Urothelium cell line (cell line): ENCODE measurements around the gene FAM222A.

Experiments used
- DNase-seq: peaks from one replicate; pipeline ENCODE4 v3.0.0; 2011; ENCODE audit warnings: low spot score, mixed read lengths
- FAIRE-seq: peaks from 2 replicates; lab custom pipeline; 2011; peaks lifted over from hg19 to GRCh38; lab: Jason Lieb, UNC

Gene FAM222A

DNA sequence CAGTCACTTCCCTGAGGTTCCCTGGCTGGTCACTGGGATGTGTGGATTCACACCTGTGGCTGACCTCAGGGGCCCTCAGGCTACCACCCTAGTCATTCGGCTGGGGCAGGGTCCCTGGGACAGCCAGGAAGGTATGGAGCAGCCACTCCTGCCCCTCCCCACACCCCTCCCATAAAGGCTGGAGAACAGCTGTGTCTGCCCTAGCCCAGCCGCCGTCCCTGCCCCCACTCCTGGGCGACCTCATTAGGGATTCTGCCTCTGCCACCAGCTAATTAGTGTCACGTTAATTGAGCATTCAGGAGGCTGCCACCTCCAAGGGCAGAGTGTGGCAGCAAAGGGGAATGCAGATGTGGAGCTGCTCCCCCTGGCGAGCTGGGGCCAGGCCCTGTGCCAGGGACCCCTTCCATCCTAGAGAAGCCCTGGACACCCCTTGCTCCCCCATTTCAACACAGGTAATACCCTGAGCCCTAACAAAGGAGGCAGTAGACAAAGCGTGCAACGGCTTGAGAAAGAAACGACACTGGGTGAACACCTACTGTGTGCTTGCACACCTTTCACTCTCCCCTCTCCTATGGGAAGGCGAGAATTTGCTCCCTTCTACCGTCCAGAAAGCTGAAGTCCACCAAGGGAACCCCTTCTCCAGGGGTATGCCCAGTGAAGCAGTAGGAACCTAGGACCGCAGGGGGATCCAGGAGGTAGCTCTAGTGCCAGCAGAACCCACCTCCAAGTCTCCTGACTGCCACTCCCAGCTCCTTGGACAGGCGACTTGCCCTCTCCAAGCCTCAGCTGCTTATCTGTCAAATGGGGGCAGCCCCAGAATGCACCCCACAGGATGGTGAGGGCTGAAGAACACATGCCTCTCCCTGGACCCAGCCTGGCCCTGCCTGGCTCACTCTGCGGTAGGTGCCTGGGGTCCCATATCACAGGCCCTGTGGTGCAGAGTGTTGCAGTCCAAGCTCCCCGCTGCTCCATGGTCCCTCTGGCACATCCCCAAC is 45.1 kb downstream of the FAM222A start:
- no peak for DNase-seq
- no peak for FAIRE-seq

DNA sequence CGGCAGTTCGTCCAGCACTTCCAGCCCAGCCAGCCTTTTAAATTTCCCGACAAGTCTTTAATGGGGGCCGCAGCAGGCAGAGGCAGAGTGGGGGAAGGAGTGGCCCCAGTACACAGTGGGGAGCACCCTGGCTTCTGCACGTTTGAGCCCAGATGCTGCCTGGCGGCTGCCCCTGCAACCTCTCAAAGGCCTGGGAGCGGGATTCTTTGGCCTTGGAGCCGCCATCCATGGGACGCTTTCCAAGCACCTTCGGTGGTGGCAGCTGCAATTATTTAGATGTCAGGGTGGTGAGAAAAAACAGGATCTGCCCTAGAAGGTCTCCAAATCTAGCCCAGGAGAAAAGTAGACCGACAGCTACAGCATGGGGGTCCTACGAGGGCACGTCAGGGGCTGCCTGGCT is 46.0 kb downstream of the FAM222A start:
- FAIRE-seq (no peak), DNase-seq (no peak)

DNA sequence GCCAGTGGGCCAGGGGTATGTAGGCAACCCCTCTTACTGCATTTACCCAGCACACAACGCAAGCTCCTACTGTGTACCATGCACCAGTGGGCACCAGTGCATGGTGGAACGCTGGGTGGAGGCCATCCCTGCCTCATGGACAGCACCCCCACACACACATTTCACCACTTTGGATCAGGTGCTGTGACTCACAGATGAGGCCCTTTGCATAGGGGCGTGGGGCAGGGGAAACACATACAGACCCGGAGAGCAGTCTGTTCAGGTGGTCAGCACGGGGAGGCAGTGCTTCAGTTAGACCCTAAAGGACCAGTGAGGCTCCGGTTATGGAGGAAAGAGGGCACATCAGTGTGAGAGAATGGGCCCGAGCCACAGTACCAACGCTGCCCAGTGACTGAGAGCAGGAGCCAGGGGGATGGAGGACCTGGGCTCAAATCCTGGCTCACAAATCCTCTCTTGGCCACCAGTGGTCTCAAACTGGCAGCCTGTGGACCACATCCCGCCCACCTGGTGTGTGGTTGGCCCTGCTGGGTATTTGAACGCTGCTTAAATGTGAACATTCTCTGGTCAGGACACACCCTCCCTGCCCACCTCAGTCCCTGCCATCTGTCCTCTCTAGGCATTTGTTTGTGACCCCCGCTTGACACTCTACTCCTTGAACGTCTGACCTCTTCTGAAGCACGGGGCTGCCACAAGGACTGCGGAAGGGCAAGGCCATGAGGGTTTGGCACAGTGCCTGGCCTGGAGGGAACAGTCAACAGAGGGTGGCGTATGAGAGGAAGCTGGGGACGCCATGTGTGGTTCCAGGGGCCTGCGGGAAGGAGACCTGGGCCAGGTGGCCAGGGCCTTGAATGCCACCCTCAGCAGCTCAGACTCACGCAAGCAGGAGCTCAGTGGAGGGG is 46.7 kb downstream of the FAM222A start:
- FAIRE-seq, result no peak
- no peak for DNase-seq

DNA sequence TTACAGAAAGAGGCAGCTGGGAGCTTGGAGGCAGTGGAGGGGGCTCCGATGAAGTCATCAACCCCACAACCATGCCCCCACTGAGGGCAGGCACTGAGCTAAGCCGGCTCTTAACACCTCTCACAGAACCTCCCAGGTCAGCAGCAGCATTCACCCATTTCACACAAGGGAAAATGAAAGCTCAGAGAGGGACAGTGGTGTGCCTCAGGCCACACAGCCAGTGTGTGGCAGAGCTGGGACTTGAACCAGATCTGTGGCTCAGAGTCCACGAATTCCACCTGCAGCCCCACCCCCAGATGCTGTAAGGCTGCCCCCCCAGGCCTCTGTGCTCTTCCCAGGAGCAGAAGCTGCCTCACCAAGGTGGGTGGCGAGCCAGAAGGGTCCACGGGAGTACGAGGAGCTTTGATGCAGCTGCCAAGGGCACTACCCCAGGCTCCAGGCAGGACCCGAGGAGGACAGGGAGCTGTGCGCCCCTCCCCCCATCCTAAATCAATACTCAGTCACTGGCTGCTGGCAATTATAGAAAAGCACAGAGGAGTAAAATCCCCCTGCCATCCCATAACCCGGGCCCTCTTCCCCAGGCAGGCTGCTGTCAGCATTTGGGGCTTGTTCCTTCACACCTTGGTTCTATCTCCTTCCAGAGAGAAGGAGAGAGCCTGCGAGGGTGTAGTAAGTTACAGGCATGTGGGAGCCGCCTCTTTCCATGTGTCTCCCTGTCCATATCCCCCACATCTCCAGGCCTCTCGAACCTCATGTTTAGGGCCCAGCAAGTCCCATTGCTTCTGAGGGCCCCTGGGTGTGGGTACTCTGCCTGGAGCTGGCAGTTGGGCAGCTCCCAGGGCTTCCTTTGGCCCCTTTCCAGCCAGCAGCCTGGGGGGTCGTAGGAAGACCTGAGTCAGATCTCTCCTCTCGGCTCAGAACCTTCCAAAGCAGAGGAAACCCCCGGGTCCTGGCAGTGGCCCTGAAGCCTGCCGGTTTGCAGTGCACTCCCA is 47.6 kb downstream of the FAM222A start:
- no peak for DNase-seq
- FAIRE-seq, result no peak

DNA sequence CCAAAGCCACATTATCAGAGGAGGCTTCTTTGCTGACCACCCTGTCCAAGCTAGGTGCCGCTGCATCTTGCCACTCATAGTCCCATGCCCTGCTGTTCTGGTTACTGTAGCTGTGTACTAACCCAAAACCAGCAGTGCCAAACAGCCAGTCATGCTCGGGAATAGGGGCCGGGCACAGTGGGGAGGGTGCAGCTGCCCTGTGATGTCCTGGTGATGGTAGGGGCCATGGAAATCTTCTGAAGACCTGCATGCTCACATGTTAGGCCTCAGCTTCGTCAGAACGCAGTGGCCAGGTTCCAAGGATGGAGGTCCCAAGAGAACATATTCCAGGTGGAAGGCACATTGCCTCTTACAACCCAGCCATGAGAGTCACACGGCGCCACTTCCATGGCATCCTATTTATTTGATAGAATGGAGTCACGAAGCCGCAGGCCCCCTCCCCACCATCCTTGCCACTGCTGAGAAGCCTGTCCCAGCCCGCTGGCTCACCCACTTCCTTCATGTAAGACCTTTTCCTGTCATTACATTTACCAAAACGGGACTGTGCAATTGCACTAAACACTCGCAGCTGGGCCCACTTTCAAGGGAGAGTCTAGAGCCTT is 48.5 kb downstream of the FAM222A start:
- FAIRE-seq (no peak), DNase-seq (no peak)

DNA sequence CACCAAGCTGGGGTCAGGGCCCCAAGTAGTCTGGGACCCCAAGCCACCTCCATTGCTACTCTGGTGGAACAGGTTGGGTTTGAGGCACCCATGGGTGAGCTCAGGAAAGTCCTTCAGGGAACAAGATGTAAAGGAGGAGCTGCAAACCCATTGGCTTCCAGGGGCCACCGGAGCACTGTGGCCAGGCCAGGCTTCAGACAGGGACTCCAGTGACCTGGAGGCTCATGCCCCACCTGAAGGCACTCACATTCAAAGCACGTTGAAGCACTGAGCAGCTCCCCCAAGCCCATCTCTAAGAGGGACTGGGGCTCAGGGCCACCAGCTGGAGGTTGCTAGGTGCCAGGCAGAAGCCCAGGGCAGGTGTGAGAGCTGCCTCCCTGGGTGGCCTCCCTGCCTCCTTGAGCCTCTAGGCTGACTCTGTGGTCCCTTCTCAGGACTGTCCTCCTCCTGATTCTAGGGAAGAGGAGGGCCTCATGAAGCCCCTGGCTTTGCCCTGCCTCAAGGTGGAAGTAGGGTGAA is 49.1 kb downstream of the FAM222A start:
- FAIRE-seq (no peak), DNase-seq (no peak)

DNA sequence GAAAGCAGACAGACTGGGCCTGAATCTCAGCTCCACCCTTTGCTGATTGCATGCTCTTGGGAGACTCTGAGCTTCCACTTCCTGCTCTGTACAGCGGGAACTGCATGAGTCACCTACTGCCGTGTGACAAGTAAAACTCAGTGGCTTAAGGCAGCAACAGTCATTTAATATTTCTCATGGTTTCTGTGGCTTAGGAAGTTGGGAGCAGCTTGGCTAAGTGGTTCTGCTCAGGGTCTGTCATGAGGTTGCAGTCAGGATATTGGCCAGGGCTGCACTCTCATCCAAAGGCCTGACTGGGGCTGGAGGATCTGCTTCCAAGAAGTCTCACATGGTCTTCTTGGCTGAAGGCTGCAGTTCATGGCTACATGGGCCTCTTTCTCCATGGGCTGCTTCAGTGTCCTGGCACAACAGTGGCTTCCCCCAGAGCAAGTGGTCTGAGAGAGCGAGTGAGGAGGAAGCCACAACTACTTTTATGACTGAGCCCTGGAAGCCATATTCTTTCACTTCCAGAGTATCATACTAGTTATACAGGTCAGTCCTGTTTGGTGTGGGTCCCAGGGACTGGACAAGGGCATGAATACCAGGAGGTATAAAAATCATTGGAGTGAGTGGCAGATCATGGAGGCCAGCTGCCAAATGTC is 49.7 kb downstream of the FAM222A start:
- no peak for FAIRE-seq
- DNase-seq, result peak; percentile 50

DNA sequence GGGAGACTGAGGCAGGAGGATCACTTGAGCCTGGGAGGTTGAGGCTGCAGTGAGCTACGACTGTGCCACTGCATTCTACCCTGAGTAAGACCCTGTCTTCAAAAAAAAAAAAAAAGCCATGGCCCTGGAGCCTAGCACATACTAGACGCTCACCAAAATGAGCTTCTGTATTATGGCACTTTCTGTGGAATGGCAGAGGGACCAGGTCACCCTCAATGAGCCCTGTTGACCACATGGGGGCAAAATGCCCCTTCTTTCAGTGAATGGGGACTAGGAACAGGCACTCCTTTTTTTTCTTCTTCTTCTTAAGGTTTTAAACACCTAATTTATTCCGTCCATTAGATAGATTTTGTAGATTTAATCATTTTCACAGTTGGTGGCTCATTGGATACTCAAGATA is 50.5 kb downstream of the FAM222A start:
- FAIRE-seq, result no peak
- DNase-seq, result no peak

DNA sequence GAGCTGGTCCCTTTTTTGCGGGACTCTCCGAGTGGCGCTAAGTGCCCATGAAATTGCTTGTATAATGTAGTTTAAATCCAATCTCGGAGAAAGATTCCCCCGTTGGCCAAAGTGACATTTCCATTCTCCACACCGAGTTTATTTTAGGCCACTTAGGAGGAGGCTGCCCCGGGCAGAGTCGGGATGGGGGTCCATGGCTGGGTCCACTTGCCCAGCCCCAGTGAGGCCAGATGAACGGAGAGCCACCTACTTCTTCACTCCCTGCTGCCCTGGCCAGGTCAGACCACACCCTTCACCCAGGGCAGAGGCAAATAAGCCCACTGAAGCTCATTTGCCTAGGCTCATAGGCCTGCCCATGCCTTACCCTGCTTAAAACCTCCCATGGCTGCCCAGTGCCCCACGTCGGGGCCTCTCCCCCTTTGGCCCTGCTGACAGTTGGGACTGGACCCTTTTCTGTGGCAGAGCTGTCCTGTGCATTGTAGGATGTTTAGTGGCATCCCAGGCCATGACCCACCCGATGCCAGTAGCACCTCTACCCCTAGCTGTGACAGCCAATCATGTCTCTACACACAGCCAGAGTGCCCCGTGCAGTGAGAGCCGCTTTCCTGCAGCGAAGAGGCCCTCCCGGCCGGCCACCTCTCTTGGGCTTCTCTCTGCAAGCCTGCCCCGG is 51.3 kb downstream of the FAM222A start:
- DNase-seq (no peak), FAIRE-seq (no peak)

DNA sequence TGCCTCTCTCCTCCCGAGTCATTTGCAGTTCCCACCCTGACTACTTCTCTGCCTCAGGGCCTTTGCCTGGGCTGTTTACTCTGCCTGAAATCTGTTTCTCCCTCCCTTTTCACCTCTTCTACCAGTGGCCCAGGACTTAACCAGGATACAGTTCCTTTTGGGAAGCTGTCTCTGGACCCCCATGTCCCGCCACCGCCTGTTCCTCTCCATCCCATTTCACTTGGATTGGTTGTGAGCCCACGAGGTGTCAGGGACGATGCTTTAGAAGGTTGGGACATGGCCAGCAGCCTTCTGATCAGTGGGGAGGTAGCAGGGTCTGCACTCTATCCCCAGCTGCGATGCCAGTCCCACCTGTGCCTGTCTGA is 51.8 kb downstream of the FAM222A start:
- FAIRE-seq, result no peak
- no peak for DNase-seq

DNA sequence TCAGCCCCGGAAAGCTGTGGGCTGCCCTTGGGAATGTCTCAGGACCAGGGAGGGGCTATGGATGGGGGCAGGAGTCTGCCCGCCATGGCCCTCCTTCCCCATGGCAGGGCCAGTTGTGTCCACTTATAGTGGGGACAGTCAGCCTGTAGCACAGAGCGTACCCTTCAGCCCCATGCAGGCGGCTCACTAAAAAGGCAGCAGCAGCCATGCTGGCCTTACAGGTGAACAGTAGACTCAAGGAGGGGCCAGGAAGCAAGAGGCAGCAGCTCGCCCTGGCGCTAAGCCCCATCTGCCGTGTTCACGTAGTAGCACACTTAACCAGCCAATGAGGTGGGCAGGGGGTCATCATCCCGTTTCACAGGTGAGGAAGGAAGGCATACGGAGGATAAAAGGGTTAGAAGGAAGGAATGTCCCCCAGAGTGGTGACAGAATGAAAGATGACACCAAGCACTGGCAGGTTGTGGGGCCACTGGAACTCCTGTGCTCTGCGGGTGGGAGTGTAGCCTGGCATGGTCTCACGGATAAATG is 52.7 kb downstream of the FAM222A start:
- FAIRE-seq (no peak), DNase-seq (no peak)

DNA sequence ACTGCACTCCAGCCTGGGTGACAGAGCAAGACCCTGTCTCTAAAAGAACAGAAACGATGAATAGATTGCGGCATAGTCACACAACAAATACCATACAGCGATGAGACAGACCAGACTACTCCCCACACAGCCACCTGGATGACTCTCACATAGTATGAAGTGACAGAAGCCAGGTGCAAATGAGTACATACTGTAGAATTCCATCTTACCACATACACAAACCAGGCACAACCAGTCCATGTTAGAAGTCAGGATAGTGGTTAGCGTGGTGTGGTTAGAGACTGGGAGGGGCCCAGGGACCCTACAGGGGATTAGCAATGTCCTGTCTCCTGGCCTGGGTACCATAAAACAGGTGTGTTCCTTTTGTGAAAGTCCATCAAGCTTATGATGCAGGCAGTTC is 53.8 kb downstream of the FAM222A start:
- FAIRE-seq, result no peak
- no peak for DNase-seq

DNA sequence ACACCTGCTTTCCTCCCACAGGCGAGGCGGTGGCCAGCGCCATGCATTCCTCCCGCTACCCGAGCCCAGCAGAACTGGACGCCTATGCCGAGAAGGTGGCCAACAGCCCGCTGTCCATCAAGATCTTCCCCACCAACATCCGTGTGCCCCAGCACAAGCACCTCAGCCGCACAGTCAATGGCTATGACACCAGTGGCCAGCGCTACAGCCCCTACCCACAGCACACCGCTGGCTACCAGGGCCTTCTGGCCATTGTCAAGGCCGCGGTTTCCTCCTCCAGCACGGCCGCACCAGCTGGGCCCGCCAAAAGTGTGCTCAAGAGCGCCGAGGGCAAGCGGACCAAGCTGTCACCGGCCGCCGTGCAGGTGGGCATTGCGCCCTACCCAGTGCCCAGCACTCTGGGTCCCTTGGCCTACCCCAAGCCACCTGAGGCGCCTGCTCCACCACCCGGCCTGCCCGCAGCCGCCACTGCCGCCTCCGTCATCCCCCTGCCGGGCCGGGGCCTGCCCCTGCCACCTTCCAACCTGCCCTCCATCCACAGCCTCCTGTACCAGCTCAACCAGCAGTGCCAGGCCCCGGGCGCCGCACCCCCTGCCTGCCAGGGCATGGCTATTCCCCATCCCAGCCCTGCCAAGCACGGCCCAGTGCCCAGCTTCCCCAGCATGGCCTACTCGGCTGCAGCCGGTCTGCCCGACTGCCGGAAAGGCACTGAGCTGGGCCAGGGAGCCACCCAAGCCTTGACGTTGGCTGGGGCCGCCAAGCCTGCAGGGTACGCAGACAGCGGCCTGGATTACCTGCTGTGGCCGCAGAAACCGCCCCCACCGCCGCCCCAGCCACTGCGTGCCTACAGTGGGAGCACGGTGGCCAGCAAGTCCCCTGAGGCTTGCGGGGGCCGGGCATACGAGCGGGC is 54.6 kb downstream of the FAM222A start:
- DNase-seq, result no peak
- no peak for FAIRE-seq

DNA sequence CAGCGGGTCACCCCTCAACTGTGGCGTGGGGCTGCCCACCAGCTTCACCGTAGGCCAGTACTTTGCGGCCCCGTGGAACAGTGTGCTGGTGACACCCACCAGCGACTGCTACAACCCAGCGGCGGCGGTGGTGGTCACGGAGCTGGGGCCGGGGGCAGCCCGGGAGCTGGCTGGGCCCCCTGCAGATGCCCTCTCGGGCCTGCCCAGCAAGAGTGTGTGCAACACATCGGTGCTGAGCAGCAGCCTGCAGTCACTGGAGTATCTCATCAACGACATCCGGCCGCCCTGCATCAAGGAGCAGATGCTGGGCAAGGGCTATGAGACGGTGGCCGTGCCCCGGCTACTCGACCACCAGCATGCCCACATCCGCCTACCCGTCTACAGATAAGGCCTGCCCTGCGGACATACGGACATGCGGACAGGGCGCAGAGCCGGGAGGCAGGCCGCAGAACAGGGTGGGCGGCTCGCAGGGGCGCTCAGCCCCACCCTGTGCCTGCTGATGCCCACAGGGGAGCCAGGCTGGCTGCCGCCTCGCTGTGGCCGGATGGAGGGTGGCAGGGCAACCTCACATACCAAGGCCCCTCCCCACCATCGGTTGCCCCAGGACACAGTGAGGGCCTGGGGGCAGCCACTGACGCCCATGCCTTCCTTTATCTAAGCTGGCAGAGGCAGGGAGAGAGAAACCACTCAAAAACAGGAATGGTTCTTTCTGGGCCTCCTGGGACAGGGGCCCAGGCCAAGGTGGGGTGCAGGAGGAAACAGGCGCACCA is 55.5 kb downstream of the FAM222A start:
- FAIRE-seq, result no peak
- no peak for DNase-seq

DNA sequence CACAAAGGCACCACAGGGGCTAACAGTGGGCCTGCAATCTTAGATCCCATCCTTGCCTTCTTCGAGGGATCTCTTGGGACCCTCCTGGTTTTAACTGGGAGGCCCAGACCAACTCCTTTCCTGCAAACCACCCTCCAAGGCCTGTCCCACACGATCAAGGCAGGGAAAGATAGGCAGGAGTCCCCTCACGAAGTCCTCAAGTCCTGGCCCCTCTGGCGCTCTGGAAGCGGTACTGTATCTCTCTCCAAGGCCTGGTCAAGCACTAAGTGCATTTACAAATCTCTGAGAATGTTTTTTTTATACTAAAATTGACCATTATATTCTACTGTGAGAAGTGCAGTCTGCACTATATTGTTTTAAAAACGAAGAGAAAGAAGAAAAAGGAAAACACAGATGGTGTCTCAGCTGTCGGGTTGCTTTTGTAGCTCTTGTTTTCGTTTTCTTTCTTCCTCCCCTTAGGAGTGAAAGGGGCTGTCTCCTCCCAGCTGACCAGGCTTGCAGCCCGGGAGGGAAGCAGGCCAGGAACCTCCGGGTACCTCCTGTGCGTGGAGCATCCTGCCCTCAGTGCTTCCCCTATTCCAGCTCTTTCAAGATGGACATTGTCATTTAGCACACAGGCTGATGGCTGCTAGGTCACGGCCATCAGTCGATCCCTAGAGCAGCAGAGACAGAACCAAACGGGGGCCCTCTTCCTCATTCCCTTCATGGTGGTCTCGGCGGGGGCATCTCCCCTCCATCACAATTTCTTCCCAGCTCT is 56.7 kb downstream of the FAM222A start:
- no peak for FAIRE-seq
- no peak for DNase-seq
